ENCODE data around the gene TBXT. TPM values are rescaled to one million over a fixed set of nuclear protein-coding genes. Genes with fewer than 3 reads are reported as not detected.
A peak's percentile ranks its signal among the peaks of the same experiment; 100 is the strongest.
"Not testable (repeated sequence)": the region's sequence is repeated elsewhere in the genome, so short reads cannot be mapped to it uniquely, and the experiment has no call there.

The TBXT gene
- total RNA-seq, 1 donor from 2014 or later, result not detected

DNA sequence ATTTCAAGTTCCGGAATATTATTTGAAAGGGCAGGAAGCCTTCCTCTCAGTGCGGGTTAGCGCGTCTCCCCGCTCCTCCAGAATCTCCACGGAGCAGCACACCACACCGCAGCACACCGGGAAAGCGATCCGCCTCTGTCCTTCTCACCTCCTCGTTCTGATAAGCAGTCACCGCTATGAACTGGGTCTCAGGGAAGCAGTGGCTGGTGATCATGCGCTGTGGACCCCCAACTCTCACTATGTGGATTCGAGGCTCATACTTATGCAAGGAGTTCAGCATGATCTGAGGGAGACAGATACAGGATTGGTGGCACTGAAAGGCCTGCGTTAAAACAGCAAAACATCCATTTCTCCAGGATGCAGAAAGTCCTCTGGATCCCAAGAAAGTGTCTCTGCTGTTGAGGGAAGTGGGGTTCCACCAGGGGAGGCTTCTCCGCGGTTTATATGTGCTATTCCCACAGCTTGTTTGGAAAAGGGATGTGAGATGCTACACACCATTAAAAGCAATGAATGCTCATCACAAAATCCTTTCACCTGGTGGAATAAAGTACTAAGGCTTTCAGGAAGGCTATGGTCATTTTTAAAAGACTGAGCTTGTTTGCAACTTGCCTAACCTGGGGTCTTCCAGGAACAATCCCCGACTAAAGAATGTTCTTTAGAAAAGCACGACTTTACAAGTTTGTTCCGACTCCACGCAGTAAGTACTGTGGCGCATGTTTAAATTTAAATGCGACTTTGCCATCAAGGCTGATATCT, 1.9 kb downstream of the TBXT start:
- intact Hi-C loops (cut with micrococcal nuclease), result loop anchor here (5.0 to 10.0 kb wide), 3 partner anchors 158 to 501 kb away; partner anchors contain the start of gene PDE10A
- Mint-ChIP-seq H3K4me1 (peaks cover 5% of the 10 kb centered on the region), H3K4me3 (no peak overlapping the region), H3K27me3 (peaks cover 58% of the 10 kb centered on the region), H3K27ac (no peak overlapping the region), H3K36me3 (ENCODE audit: low read depth) (peaks cover 3% of the 10 kb centered on the region), H3K9me3 (no peaks in the 10 kb centered on the region)
- DNase-seq, result no peak

DNA sequence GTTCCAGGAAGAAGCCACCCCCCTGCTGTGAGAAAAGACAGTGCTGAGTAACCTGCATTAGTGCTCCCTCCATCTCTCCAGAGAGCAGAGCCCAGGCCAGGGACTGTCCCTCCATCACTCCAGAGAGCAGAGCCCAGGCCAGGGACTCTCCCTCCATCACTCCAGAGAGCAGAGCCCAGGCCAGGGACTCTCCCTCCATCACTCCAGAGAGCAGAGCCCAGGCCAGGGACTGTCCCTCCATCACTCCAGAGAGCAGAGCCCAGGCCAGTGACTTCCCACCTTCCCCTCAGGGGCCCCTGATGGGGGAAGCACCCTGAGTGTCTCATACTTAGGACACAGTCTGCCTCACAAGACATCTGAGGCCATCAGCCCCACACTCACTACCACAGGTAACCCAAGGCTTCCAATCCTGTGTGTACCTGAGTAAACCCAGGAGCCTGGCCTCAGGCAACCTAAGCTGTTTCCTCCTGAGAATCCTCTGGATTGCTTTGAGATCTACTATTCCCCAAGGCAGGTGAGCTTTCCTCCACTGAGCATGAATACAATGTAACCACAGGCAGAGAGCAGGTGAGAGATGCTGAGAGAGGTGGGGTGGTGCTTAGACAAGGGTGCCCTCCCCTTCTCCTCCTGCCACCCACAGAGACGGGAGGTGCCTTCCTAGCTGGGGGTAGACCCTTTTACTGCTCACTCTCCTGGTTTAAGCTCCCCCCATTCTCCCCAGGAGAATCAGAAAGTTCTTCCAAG, 4.9 kb downstream of the TBXT start:
- H3K9me3 Mint-ChIP-seq, result no peaks in the 10 kb centered on the region
- no peak for DNase-seq
- intact Hi-C loops (cut with micrococcal nuclease), result loop anchor here (10.0 kb wide), 1 partner anchor 498 kb away; the partner anchor contains the start of gene PDE10A
- no peak overlapping the region for H3K4me3 Mint-ChIP-seq
- no peaks in the 10 kb centered on the region for H3K36me3 Mint-ChIP-seq (ENCODE audit: low read depth)
- H3K27me3 Mint-ChIP-seq, result peaks cover 38% of the 10 kb centered on the region
- no peaks in the 10 kb centered on the region for H3K4me1 Mint-ChIP-seq
- no peak overlapping the region for H3K27ac Mint-ChIP-seq

DNA sequence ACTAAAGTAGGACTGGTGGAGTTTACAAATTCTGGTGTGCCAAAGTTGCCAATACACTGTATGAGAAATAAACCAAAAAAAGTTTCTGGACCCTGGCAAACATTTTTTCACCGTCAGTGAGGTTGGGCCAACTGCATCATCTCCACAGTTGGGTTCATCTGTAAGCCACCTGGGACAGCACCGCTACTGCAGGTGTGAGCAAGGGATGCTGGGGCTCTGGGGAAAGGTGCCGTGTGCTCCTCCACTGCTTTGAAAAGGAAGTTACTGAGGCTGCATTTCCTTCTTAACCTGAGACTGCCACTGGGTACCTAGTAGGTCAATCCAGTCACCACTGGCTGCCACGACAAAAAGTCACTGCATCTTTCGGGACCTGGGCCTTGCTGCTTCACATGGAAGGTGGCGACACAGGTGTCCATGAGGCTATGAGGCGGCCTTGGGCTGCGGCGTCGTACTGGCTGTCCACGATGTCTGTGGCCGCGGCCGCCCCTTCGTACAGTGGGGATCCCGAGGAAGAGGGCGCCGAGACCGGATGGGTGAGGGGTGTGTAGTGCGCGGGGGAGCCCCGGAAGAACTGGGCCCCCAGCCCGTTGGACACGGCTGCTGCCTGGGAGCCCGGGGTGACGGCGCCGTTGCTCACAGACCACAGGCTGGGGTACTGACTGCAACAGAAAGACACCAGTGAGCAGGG, 9.6 kb downstream of the TBXT start:
- H3K27me3 Mint-ChIP-seq, result peaks cover 5% of the 10 kb centered on the region
- H3K4me3 Mint-ChIP-seq, result no peak overlapping the region
- H3K9me3 Mint-ChIP-seq, result no peaks in the 10 kb centered on the region
- intact Hi-C loops (cut with micrococcal nuclease), result no loop called here
- H3K36me3 Mint-ChIP-seq (ENCODE audit: low read depth), result no peaks in the 10 kb centered on the region
- DNase-seq, result no peak
- no peaks in the 10 kb centered on the region for H3K4me1 Mint-ChIP-seq
- H3K27ac Mint-ChIP-seq, result no peak overlapping the region

DNA sequence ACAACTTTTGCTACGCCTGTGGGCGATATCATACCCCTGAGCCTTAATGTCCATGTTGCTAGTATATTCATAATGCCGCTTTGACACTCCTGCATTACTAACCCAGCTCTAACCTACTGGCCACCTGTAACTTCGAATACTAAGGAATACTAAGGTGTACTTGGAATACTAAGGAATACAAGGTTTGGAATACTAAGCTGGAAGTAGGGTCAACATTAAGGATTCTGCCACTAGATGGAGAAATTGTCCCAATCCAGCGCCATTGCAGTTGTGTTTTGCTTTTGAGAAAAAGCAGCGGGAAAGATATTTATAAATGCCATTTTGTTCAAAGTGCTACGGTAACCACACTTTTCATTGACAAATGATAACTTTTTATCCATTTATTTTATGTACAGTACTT, 10.7 kb downstream of the TBXT start:
- DNase-seq, result no peak

DNA sequence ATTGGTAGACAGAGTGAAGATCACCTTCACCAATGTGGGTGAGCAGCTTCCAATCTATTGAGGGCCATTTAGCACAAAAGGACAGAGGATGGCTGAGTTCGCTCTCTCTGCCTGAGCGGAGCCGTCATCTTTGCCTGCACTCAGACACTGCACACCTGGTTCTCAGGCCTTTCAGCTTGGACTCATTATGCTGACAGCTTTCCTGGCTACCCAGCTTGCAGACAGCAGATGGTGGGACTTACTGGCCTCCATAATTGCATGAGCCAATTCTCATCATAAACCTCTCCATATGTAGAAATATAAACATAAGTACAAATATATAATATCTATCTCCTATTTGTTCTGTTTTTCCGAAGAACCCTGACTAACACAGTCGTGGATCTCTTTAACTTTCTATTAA, 13.7 kb downstream of the TBXT start:
- intact Hi-C loops (cut with micrococcal nuclease), result no loop called here
- H3K9me3 Mint-ChIP-seq, result peaks cover 5% of the 10 kb centered on the region
- H3K4me1 Mint-ChIP-seq, result no peaks in the 10 kb centered on the region
- DNase-seq, result no peak
- H3K27me3 Mint-ChIP-seq, result peaks cover 2% of the 10 kb centered on the region
- no peak overlapping the region for H3K4me3 Mint-ChIP-seq
- H3K27ac Mint-ChIP-seq, result no peak overlapping the region
- no peaks in the 10 kb centered on the region for H3K36me3 Mint-ChIP-seq (ENCODE audit: low read depth)

More for the DNA sequence above, 10.7 kb downstream of the TBXT start:
- Mint-ChIP-seq H3K36me3 (ENCODE audit: low read depth) (no peaks in the 10 kb centered on the region), H3K27me3 (peaks cover 5% of the 10 kb centered on the region), H3K4me1 (no peaks in the 10 kb centered on the region), H3K4me3 (no peak overlapping the region), H3K27ac (no peak overlapping the region), H3K9me3 (peaks cover under 1% of the 10 kb centered on the region)
- intact Hi-C loops (cut with micrococcal nuclease), result no loop called here

DNA sequence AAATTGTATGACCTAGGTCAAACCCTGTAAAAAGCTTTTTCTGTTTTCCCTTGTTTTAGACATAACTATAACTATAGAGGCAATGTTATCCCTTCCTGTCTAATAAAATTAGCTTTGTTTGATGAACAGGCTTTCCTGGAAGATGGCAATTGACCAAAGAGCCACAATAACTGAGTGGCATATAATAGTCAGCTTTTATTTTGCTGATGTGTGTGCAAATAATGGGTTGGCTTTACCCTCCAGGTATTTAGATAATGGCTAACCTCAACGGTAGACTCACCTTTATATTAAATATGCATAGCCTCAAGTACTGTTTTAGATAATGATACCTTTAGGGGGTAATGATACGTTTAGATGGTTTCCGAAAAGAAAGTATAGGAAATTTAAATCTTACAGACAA, 15.0 kb downstream of the TBXT start:
- Mint-ChIP-seq H3K27ac (no peak overlapping the region), H3K4me1 (no peaks in the 10 kb centered on the region), H3K9me3 (peaks cover 5% of the 10 kb centered on the region), H3K4me3 (no peak overlapping the region), H3K36me3 (ENCODE audit: low read depth) (no peaks in the 10 kb centered on the region), H3K27me3 (peaks cover 2% of the 10 kb centered on the region)
- intact Hi-C loops (cut with micrococcal nuclease), result no loop called here
- no peak for DNase-seq

DNA sequence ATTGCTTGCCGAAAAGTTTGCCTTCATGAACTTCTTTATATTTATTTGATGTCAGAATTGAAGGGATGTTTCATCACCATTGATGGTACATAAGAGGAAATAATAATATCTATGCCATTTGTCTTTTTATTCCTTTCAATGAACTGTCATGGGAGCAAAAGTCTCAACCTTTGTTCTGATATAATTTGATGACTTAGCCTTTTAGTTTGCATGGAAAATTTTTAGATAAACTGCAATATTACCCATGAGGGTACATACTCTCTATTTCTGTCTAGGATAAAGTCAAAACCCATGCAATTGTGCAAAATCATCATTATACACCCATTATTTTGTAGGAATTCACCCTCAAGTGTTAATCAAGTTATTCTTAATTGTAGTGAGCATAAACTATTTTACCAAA, 15.9 kb downstream of the TBXT start:
- H3K27ac Mint-ChIP-seq, result no peak overlapping the region
- intact Hi-C loops (cut with micrococcal nuclease), result no loop called here
- H3K4me1 Mint-ChIP-seq, result no peaks in the 10 kb centered on the region
- H3K9me3 Mint-ChIP-seq, result peaks cover 5% of the 10 kb centered on the region
- H3K36me3 Mint-ChIP-seq (ENCODE audit: low read depth), result no peaks in the 10 kb centered on the region
- H3K27me3 Mint-ChIP-seq, result peaks cover 2% of the 10 kb centered on the region
- H3K4me3 Mint-ChIP-seq, result no peak overlapping the region
- DNase-seq, result no peak

DNA sequence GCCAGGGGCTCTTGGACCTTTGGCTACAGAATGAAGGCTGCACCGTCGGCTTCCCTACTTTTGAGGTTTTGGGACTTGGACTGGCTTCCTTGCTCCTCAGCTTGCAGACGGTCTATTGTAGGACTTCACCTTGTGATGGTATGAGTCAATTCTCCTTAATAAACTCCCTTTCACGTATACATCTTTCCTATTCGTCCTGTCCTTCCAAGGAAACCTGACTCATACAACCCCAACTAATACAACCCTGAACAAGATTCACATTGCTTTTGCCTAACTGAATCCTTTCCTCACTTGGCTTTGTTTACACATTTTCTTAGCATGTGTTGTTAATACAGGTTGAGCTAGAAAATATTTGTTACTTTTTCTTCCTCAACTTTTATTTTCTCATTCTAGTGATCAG, 21.9 kb downstream of the TBXT start:
- Mint-ChIP-seq H3K4me3 (no peak overlapping the region), H3K9me3 (peaks cover 3% of the 10 kb centered on the region), H3K4me1 (no peaks in the 10 kb centered on the region), H3K36me3 (ENCODE audit: low read depth) (no peaks in the 10 kb centered on the region), H3K27ac (no peak overlapping the region), H3K27me3 (peaks cover 2% of the 10 kb centered on the region)
- intact Hi-C loops (cut with micrococcal nuclease), result no loop called here
- DNase-seq, result no peak

DNA sequence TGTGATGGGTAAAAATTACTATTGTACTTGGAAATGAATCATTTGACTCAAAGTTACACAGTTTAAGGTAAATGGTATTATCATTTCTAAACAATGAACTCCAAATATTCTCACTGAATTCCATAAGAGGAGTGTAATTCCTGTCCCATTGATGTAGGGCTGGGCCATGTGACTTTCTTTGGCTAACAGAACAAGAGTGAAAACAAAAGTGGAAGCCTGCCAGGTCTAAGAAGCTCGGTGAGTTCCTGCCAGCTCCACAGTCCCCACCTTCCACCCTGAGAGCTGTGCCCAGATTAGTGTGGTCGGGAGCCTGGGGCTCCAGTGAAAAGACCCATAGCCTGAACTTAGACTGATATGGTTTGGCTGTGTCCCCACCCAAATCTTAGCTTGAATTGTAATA, 24.6 kb downstream of the TBXT start:
- H3K4me1 Mint-ChIP-seq, result no peaks in the 10 kb centered on the region
- H3K9me3 Mint-ChIP-seq, result no peaks in the 10 kb centered on the region
- peaks cover 4% of the 10 kb centered on the region for H3K27me3 Mint-ChIP-seq
- no peak overlapping the region for H3K27ac Mint-ChIP-seq
- DNase-seq, result no peak
- H3K36me3 Mint-ChIP-seq (ENCODE audit: low read depth), result no peaks in the 10 kb centered on the region
- no peak overlapping the region for H3K4me3 Mint-ChIP-seq
- intact Hi-C loops (cut with micrococcal nuclease), result no loop called here

DNA sequence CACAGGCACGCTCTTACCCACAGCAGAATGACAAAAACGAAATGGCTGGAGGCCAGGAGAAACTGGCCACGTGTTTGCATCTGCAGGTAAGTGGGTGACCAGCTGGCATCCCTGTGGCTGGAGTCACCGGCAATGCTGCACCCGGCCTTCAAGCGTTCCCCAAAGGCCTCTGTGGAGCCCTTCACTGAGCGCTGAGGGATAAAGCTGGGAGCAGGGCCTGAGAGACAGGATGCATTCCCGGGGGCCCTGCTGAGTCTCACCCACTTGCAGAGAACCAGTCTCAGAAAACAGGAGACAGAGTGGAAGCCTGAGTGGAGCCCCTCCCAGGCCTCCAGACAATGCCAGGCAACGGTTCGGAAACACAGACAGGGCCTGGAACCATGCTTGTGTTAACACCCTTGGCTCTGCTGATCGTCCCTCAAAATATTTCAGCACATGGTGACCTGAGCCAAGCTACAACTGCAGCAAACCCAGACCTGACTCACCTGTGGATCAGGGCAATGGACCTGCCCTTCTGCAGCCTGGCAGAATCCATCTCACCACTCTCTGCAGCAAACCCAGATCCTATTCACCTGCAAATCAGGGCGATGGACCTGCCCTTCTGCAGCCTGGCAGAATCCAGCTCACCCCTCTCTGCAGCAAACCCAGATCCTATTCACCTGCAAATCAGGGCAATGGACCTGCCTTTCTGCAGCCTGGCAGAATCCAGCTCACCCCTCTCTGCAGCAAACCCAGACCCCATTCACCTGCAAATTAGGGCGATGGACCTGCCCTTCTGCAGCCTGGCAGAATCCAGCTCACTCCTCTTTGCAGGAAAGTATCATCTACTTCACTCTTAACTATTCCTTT, 39.8 kb downstream of the TBXT start:
- no peaks in the 10 kb centered on the region for H3K9me3 Mint-ChIP-seq
- no peak overlapping the region for H3K4me3 Mint-ChIP-seq
- H3K27me3 Mint-ChIP-seq, result peaks cover 19% of the 10 kb centered on the region
- no peaks in the 10 kb centered on the region for H3K36me3 Mint-ChIP-seq (ENCODE audit: low read depth)
- intact Hi-C loops (cut with micrococcal nuclease), result no loop called here
- no peak for DNase-seq
- H3K27ac Mint-ChIP-seq, result no peak overlapping the region
- no peaks in the 10 kb centered on the region for H3K4me1 Mint-ChIP-seq

DNA sequence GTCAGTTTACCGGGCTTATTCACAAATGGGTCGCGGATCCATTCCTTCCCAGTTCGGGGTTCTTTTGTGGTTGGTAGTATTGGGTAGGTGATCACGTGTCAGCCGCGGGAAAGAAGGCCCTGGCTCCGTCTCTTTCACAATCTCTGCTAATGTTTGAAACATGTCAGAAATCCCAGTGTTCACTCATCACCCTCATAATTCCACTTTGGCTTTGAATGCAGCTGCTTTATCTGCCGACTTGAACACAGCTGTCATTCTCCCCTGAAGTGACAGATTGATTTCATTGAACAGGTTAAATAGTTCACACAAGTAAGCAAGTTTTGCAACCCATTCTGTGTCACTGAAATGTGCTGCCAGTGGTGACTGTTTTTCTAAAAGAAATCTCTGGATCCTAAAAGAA, 44.5 kb downstream of the TBXT start:
- H3K9me3 Mint-ChIP-seq; intact Hi-C loops (cut with micrococcal nuclease); H3K4me3 Mint-ChIP-seq; H3K4me1 Mint-ChIP-seq; H3K27me3 Mint-ChIP-seq; H3K36me3 Mint-ChIP-seq (ENCODE audit: low read depth); H3K27ac Mint-ChIP-seq: not testable (repeated sequence)
- peak; percentile 39 for DNase-seq

DNA sequence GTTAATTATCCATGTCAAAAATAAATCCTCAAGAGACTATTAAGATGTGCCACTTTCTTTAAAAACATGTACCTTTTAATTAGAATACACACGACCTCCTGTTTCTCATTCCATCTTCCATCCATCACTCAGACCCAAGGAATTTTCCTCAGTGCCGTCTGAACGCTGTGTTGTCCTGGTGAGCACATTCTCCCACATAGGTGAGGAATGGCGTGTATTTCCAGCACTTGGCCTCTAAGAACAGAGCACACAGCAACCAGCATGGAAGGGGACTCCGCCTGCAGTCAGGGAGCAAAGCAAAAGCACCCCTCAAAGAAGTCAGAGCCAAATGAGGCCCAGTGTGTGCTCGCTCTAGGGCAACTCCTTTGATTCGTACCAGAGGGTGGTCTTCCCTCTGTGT, 45.9 kb downstream of the TBXT start:
- intact Hi-C loops (cut with micrococcal nuclease), result no loop called here
- H3K9me3 Mint-ChIP-seq, result no peaks in the 10 kb centered on the region
- H3K4me1 Mint-ChIP-seq, result no peaks in the 10 kb centered on the region
- no peaks in the 10 kb centered on the region for H3K36me3 Mint-ChIP-seq (ENCODE audit: low read depth)
- no peak overlapping the region for H3K4me3 Mint-ChIP-seq
- H3K27me3 Mint-ChIP-seq, result no peaks in the 10 kb centered on the region
- no peak overlapping the region for H3K27ac Mint-ChIP-seq
- peak; percentile 22 for DNase-seq

DNA sequence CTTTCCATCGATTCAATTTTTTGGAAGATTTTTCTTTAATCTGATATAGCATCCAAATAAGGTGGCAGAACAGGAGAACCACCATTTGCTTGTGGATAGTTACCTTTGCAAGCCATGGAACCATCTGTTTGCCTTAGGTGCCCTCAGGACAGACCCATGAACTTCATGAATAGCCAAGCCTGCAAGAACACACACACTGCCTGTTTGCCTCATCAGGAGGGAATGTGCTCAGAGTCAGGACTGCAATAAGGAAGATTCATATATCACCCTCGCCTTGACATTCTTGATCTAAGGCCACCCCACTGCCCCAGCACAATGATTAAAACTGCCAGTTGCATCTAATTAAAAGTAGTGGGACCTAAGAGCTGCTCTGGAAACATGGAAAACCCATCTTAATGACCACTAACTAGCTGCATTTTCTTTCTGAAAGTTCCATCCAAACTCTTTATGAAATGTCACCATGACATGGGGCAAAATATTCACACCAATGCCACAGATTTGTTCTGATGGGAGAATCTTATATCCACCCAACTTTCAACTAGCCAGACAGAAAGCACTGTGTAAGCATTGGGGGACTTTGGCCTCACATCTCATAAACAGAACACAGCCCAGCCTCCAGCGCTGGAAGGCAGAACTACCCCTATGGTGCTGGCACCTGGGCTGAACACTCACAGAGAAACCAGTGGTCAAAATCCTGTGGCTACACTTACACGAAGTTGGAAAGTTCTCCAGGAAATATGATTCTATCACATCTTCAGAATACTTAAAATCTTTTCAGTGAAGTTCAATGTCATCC, 48.3 kb downstream of the TBXT start:
- H3K36me3 Mint-ChIP-seq (ENCODE audit: low read depth), result no peaks in the 10 kb centered on the region
- H3K27ac Mint-ChIP-seq, result no peak overlapping the region
- intact Hi-C loops (cut with micrococcal nuclease), result no loop called here
- no peaks in the 10 kb centered on the region for H3K27me3 Mint-ChIP-seq
- H3K4me3 Mint-ChIP-seq, result no peak overlapping the region
- H3K9me3 Mint-ChIP-seq, result peaks cover 5% of the 10 kb centered on the region
- no peak for DNase-seq
- no peaks in the 10 kb centered on the region for H3K4me1 Mint-ChIP-seq
